ENCODE results near the gene PNMA1.

- TF ChIP-seq CTCF (IDR thresholded peaks at IDR 0.05) (no peak), POLR2A (IDR thresholded peaks at IDR 0.05) (no peak)
These were observed 35.5 kb downstream of the PNMA1 start for GRCh38 chr14:73678698-73679097.

Data from Peyer's patch (tissue), 4 donors.